ENCODE measurements around the gene SNAP29.
"Not testable (repeated sequence)": the region's sequence is repeated elsewhere in the genome, so short reads cannot be mapped to it uniquely, and the experiment has no call there.

The SNAP29 gene

DNA sequence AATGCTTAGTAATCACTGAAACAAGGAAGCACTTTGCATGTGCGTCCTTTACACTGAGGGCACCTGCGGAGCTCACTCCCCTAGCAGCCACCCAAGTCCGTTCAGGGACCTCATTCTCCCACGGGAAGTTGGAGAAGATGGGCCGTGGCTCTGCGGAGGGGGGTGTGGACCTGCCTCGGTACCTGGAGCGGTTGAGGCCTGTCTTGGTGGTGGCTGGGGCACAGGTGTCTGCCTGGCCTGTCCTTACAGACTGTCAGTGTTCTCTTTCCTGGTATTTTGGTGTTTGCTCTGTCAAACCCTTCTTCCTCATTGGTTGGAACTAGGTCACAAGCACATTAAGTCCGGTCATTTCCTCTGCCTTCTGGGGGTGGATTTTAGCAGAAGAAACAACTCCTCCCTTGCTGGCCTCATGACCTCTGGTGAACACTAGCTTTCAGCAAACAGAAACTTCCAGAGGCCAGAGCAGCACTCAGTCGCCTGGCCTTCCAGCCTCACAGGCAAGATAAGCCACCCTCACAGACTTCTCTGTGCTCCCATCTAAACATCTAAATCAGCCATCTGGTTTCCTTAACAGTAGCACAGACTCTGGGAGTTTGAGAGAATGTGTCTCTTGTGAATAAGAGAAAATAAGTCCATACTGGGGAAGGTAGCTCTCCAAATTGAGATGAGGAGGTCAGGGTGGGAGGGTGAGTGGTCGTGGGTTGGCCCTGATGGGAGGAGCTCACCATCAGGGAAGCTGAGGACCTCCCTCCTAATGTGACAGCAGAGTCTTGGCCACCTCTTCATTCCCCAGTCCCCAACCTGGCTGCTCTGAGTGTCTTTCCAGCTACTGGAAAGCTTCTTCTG lies 8.6 kb downstream of the SNAP29 start:
- no peak for DNase-seq

GRCh38 chr22:20868025-20868962 lies 9.5 kb downstream of the SNAP29 start:
- no peak for DNase-seq

DNA sequence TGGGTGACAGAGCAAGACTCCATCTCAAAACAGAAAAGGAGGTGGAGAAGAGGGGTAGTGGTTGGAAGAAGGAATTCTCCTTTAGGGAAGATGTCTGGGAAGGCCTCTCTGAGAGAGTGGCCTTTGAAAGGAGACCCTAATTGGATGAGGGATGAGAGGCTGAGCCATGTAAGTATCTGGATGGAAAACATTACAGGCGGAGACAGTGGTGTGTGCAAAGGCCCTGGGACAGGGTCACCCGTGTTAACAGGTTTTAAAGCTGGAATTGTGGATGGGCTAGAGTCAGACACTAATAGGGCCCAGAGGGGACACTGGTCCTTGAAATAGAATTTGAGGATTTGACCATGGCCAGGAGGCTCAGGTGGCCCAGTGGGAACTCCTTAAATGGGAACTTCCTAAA lies 10.4 kb downstream of the SNAP29 start:
- no peak for DNase-seq

DNA sequence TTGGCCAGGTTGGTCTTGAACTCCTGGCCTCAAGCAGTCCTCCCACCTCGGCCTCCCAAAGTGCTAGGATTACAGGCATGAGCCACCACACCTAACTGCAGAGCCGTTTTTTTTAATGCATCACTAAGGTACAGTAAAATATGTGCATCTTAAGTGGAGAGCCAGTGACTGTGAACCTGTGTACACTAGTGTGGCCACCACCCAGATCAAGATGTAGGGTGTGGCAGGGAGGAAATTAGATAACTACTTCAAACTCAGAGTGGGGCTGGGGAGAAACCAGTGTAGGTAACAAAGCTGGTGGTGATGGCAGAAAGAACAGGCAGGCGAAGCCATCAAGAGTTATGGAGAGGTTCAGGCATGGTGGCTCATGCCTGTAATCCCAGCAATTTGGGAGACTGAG lies 14.4 kb downstream of the SNAP29 start:
- DNase-seq = no peak

GRCh38 chr22:20875296-20875695 lies 16.5 kb downstream of the SNAP29 start:
- DNase-seq = no peak

- DNase-seq = no peak
Measured at GRCh38 chr22:20877715-20878114, 18.9 kb downstream of the SNAP29 start.

GRCh38 chr22:20881231-20881630 lies 22.4 kb downstream of the SNAP29 start:
- no peak for DNase-seq

GRCh38 chr22:20881869-20882815 lies 23.3 kb downstream of the SNAP29 start:
- no peak for DNase-seq

DNA sequence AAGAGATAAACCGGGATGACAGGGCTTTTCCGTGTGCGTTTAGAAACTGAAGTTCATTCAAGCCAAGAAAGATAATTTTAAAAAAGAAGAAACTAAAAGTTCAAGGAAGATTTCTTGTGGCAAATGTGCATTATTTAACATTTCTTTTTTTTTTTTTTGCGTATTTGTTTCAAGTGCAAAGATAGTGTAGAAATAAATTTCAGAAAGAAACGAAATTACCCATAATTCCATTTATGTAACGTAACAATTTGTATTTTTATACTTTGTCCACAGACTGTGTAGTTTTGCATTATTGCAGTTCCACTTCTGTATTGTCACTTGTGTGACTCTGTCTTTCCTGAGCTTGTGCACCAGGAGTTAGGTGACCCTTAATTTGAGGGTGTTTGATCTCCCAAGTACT lies 24.0 kb downstream of the SNAP29 start:
- DNase-seq = no peak

GRCh38 chr22:20884454-20884853 lies 25.6 kb downstream of the SNAP29 start:
- no peak for DNase-seq

- no peak for DNase-seq
Measured at GRCh38 chr22:20885017-20885556, 26.3 kb downstream of the SNAP29 start.

DNA sequence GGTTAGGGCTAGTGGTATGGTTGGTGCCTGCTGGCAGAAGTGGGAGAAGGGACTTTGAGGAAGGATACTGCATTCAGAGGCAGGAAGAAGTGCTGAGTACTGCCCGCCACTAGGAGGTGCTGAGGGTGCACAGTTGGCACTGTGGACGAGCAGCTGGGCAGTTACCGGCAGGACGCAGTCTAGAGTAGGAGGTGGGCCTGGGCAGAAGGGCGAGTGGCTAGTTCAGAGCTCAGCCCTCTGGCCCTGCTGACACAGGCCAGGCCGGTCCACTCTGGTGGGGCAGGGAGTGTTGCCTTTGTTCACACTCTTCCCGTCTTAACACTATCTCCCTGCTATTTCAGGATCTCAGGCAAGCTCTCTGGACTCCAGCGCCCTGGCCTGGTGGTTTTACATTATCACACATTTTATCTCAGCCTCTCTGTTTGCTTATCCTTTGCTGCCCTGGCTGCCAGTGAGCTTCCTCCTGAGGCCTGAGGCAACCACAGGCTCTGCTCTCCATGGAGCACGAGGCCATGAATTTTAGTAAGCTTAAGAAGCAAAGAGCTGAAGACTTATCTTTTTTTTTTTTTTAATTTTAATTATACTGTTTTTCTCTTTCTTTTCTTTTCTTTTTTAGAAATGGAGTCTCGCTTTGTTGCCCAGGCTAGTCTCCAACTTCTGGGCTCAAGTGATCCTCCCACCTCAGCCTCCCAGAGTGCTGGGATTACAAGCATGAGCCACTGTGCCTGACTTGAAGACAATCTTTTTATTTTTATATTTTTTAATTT lies 26.9 kb downstream of the SNAP29 start:
- DNase-seq = peak; percentile 36

DNA sequence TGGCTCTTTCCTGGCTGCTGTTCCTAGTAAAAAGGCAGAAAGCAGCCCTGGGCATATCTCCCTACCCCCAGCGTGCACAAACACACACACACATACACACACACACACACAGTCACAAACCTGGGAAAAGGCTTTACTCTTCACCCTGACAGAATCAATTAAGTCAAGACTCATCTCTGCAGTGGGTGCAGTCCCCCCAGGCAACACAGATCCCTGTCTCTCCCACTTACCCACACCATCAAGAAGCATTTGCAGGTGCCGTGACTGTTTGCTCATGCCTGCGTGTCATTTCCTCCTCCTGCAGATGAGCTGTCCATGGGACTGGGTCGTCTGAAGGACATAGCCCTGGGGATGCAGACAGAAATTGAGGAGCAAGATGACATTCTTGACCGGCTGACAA lies 28.6 kb downstream of the SNAP29 start:
- no peak for DNase-seq

DNA sequence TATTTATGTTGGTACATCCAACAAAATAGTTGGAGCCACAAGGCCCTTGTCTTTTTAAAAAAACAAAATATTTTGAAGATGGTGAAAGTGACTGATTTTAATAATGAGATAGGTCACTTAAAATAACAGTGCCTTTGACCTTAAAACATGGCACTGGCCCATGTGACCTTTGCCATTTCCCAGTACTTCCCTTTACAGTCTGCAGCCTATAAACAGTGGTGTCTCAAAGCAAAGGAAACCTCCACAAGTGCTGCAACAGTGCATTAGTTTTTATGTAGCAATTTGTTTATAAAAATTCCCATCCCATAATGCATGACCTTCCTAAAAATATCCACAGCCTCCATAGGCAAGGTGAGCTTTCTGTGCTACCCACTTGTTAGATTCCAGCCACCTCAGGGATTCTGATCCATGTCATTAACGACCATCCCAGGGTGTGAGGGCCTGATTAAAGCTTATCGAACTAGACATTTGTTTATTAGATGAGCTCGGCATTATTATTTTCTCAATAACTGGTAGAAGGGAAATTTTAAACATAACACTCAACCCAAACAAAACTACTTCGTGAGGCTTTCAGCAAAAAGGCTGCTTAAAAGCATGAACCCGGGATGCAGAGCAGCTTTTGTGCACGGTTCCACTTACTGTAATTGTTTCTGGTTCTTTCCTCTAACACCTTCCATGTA lies 30.4 kb downstream of the SNAP29 start:
- DNase-seq = no peak

GRCh38 chr22:20889904-20890540 lies 31.2 kb downstream of the SNAP29 start:
- no peak for DNase-seq

DNA sequence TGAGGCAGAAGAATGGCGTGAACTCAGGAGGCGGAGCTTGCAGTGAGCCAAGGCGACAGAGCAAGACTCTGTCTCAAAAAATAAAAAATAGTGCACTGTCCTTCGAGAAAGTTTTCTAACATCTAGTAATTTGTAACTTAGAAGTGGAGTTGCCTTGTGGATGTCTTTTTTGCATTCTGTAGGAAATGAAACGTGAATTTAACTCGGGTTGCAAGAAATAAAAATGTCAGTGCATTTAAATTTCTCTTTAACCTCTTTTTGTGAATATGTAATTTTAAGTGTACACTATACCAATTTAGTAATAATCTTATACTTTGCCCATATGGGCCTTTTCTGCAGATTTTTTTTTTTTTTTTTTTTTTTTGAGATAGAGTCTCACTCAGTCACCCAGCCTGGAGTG lies 32.2 kb downstream of the SNAP29 start:
- no peak for DNase-seq

DNA sequence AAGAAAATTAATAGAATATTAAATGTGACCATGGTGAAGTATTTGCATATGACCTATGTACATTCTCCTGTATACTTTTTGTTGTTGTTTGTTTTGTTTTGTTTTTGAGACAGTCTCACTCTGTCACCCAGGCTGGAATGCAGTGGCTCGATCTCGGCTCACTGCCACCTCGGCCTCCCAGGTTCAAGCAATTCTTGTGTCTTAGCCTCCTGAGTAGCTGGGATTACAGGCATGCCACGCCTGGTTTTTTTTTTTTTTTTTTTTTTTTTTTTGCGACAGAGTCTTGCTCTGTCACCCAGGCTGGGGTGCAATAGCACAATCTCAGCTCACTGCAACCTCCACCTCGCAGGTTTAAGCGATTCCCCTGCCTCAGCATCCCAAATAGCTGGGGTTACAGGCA lies 38.9 kb downstream of the SNAP29 start:
- not testable (repeated sequence) for DNase-seq

- DNase-seq = no peak
Measured at GRCh38 chr22:20899827-20900423, 41.1 kb downstream of the SNAP29 start.

- not testable (repeated sequence) for DNase-seq
Measured at GRCh38 chr22:20901093-20902033, 42.6 kb downstream of the SNAP29 start.
